Keratinocyte (primary cell): ENCODE results near the gene SRCIN1.
"Not testable (repeated sequence)": the region's sequence is repeated elsewhere in the genome, so short reads cannot be mapped to it uniquely, and the experiment has no call there.

ENCODE experiments used
- EZH2 ChIP-seq: IDR thresholded peaks from one replicate; pipeline ENCODE4 v1.6.1; 2012; ENCODE audit warnings: inconsistent platforms, mild to moderate bottlenecking, low read length, moderate library complexity
- TF ChIP-seq, protein P1 (sequence below), 3 experiments: IDR thresholded peaks in 1 of 3; conservative IDR thresholded peaks in 1 of 3; optimal IDR thresholded peaks in 1 of 3; 2 replicates in 2 of 3; 3 replicates in 1 of 3; pipeline versions ENCODE3 to v1.5.1; 2011; ENCODE audit warnings: low read length in 3 of 3, mild to moderate bottlenecking in 3 of 3, moderate library complexity in 2 of 3, control low read depth in 1 of 3, inconsistent platforms in 1 of 3; ENCODE audit not compliant: insufficient read depth in 2 of 3; ENCODE audit errors: extremely low read depth in 1 of 3

DNA sequence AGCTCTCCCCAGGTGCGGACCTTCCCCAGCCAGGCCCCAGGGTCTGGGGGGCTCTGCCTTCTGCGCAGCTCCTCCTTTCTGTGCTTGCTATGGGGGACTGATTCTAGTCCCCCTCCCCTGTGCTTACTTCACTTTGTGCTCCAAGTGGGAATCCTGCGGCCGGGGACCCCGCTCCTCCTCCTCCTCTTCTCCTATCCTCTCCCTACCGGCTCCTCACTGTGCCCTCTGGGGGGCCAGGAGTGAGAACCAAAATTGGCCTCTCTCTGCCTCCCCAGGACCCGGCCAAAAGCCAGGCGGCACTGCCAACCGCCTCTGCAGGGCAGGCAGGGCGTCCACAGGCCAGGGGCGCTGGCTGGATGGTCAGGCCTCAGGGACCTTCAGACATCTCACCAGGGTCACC, 74.0 kb downstream of the SRCIN1 start:
- TF ChIP-seq, protein P1, sequence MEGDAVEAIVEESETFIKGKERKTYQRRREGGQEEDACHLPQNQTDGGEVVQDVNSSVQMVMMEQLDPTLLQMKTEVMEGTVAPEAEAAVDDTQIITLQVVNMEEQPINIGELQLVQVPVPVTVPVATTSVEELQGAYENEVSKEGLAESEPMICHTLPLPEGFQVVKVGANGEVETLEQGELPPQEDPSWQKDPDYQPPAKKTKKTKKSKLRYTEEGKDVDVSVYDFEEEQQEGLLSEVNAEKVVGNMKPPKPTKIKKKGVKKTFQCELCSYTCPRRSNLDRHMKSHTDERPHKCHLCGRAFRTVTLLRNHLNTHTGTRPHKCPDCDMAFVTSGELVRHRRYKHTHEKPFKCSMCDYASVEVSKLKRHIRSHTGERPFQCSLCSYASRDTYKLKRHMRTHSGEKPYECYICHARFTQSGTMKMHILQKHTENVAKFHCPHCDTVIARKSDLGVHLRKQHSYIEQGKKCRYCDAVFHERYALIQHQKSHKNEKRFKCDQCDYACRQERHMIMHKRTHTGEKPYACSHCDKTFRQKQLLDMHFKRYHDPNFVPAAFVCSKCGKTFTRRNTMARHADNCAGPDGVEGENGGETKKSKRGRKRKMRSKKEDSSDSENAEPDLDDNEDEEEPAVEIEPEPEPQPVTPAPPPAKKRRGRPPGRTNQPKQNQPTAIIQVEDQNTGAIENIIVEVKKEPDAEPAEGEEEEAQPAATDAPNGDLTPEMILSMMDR (optimal IDR thresholded peaks at IDR 0.05 in 1 of 3, IDR thresholded peaks at IDR 0.05 in 1 of 3, conservative IDR thresholded peaks at IDR 0.05 in 1 of 3; ENCODE audit: extremely low read depth in 1 of 3, insufficient read depth in 2 of 3, low read length in 3 of 3) = not testable (repeated sequence)
- not testable (repeated sequence) for TF ChIP-seq EZH2
